ENCODE data around the gene PCMT1.

DNA sequence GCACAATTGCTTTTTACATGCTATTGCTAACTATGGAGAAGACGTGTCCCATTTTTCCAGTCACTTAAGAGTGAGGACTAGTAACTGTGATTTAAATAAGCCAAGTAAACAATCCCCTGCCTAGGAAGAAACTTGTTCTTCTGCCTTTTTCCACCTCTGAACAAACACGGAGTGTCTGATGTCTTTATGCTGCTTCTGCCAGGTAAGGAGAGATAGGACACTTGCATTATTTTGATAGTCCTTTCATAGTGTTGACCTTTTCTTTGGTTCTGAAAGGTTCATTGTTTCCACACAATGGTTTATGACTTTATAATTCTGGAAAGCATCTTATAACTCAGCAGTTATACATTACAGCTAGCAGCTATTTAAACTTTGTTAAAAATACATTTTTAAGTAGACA lies 106.2 kb downstream of the PCMT1 start:
- TF ChIP-seq, protein P1, sequence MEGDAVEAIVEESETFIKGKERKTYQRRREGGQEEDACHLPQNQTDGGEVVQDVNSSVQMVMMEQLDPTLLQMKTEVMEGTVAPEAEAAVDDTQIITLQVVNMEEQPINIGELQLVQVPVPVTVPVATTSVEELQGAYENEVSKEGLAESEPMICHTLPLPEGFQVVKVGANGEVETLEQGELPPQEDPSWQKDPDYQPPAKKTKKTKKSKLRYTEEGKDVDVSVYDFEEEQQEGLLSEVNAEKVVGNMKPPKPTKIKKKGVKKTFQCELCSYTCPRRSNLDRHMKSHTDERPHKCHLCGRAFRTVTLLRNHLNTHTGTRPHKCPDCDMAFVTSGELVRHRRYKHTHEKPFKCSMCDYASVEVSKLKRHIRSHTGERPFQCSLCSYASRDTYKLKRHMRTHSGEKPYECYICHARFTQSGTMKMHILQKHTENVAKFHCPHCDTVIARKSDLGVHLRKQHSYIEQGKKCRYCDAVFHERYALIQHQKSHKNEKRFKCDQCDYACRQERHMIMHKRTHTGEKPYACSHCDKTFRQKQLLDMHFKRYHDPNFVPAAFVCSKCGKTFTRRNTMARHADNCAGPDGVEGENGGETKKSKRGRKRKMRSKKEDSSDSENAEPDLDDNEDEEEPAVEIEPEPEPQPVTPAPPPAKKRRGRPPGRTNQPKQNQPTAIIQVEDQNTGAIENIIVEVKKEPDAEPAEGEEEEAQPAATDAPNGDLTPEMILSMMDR (IDR thresholded peaks at IDR 0.05; ENCODE audit: insufficient read depth, low read length) = no peak
- TF ChIP-seq GABPA (IDR thresholded peaks at IDR 0.05; ENCODE audit: low read depth) = no peak
